HL-60 (cell line): Measurements from ENCODE around the gene E2F2.

ENCODE experiments used
- DNase-seq, 2 experiments: peaks; one replicate each; pipeline ENCODE4 v3.0.0-alpha.2; 2010 to 2020; ENCODE audit warnings: low read depth in 1 of 2, low spot score in 1 of 2
- H3K27ac ChIP-seq: fragments of 250-450 bp; sonication (Bioruptor Pico); replicated peaks from 2 replicates; pipeline ENCODE4 v1.5.1; 2020; ENCODE audit warnings: mild to moderate bottlenecking, moderate library complexity
- H3K27me3 ChIP-seq: fragments of 250-450 bp; sonication (Bioruptor Pico); 2 replicates; pipeline ENCODE4 v1.5.1; 2021; ENCODE audit warnings: mild to moderate bottlenecking, moderate library complexity; ENCODE audit not compliant: insufficient read depth, poor library complexity, severe bottlenecking
- H3K4me3 ChIP-seq: replicated peaks from 2 replicates; pipeline ENCODE4 v1.5.1; 2011; ENCODE audit warnings: mild to moderate bottlenecking, control low read depth, low read length; ENCODE audit not compliant: insufficient read depth
- CTCF ChIP-seq: IDR thresholded peaks from one replicate; pipeline ENCODE4 v1.5.1; 2011; ENCODE audit warnings: low read length, control low read depth, inconsistent platforms; ENCODE audit not compliant: insufficient read depth
- GABPA ChIP-seq: IDR thresholded peaks from 2 replicates; pipeline ENCODE4 v1.6.1; 2012; ENCODE audit warnings: low read depth
- POLR2AphosphoS5 ChIP-seq: IDR thresholded peaks from 2 replicates; pipeline ENCODE4 v1.6.1; 2012; ENCODE audit warnings: low read depth
- REST ChIP-seq: IDR thresholded peaks from 2 replicates; pipeline ENCODE4 v1.6.1; 2012; ENCODE audit warnings: low read depth; ENCODE audit not compliant: insufficient replicate concordance
- SPI1 ChIP-seq: IDR thresholded peaks from 2 replicates; pipeline ENCODE4 v1.6.1; 2012; ENCODE audit warnings: low read depth, mild to moderate bottlenecking, borderline replicate concordance

The E2F2 gene

GRCh38 chr1:23566304-23566703 lies 35.3 kb upstream of the E2F2 start:
- DNase-seq, result no peak
- no peak overlapping the region for H3K4me3 ChIP-seq
- H3K27ac ChIP-seq, result no peak overlapping the region
- peaks cover 54% of the 10 kb centered on the region for H3K27me3 ChIP-seq
- no peak for TF ChIP-seq GABPA
- no peak for TF ChIP-seq REST
- TF ChIP-seq SPI1, result no peak
- TF ChIP-seq POLR2AphosphoS5, result no peak
- no peak for TF ChIP-seq CTCF

- Histone ChIP-seq H3K27me3 (peaks cover 56% of the 10 kb centered on the region), H3K27ac (no peak overlapping the region), H3K4me3 (no peak overlapping the region)
- TF ChIP-seq SPI1 (no peak), POLR2AphosphoS5 (no peak), REST (no peak), GABPA (no peak)
- DNase-seq, result no peak
Measured at GRCh38 chr1:23565776-23566175, 34.7 kb upstream of the E2F2 start.

GRCh38 chr1:23564529-23565122 lies 33.6 kb upstream of the E2F2 start:
- Histone ChIP-seq H3K4me3 (no peak overlapping the region), H3K27me3 (peaks cover 47% of the 10 kb centered on the region), H3K27ac (no peak overlapping the region)
- no peak for DNase-seq
- TF ChIP-seq POLR2AphosphoS5 (no peak), GABPA (no peak), CTCF (no peak), SPI1 (no peak)

GRCh38 chr1:23563755-23564374 lies 32.8 kb upstream of the E2F2 start:
- Histone ChIP-seq H3K27me3 (peaks cover 42% of the 10 kb centered on the region), H3K27ac (no peak overlapping the region), H3K4me3 (no peak overlapping the region)
- no peak for DNase-seq
- TF ChIP-seq CTCF (no peak), REST (no peak), GABPA (no peak), POLR2AphosphoS5 (no peak), SPI1 (no peak)
